Measurements from ENCODE around the gene STAU1.

- TF ChIP-seq CTCF (conservative IDR thresholded peaks at IDR 0.05 in 1 of 2, IDR thresholded peaks at IDR 0.05 in 1 of 2; ENCODE audit: low read depth in 1 of 2, low read length in 2 of 2) (no peak), EZH2 (IDR thresholded peaks at IDR 0.05; ENCODE audit: low read length, missing control alignments) (no peak)
These were observed 109.8 kb downstream of the STAU1 start for GRCh38 chr20:49078310-49078709.

Measured in fibroblast of lung (primary cell).